GM21723 (cell line): ENCODE data around the gene FOXP1.

ENCODE experiments used
- ATAC-seq: cut with Tn5 transposase; IDR thresholded peaks from one replicate; pipeline ENCODE4 v1.9.1; 2021; ENCODE audit warnings: mild to moderate bottlenecking, moderate library complexity; ENCODE audit not compliant: unreplicated experiment

FOXP1 gene

DNA sequence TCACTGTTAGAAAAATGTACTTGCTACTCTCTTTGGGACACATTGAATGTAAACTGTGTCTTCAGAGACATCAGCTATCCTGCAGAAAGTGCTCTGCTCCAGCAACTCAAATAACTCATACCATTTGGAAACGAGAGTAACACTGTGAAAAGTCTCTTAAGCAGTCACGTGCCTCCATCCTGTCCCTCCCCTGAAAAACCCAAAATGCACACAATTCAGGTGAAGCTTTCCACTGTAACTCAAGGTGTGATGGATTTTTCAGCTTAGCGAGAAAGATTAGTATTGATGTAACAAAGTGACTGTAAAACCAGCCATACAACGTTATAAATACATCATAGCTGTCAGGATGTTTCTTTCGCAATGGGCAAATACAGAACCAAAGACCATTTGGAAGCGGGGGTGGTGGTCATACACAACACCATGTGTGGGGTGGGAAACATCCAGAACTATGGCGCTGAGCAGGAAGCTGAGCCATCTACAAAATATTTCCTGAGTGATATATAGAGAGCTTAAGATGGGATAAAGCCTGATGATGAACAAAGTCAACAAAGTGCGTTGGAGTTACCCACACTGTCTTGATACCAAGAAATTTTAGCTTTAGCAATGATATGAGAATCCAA lies 332.3 kb downstream of the FOXP1 start:
- no peak for ATAC-seq

GRCh38 chr3:71250026-71250425 lies 333.5 kb downstream of the FOXP1 start:
- no peak for ATAC-seq

- ATAC-seq: no peak
Observed at GRCh38 chr3:71247958-71248335, 335.6 kb downstream of the FOXP1 start.

DNA sequence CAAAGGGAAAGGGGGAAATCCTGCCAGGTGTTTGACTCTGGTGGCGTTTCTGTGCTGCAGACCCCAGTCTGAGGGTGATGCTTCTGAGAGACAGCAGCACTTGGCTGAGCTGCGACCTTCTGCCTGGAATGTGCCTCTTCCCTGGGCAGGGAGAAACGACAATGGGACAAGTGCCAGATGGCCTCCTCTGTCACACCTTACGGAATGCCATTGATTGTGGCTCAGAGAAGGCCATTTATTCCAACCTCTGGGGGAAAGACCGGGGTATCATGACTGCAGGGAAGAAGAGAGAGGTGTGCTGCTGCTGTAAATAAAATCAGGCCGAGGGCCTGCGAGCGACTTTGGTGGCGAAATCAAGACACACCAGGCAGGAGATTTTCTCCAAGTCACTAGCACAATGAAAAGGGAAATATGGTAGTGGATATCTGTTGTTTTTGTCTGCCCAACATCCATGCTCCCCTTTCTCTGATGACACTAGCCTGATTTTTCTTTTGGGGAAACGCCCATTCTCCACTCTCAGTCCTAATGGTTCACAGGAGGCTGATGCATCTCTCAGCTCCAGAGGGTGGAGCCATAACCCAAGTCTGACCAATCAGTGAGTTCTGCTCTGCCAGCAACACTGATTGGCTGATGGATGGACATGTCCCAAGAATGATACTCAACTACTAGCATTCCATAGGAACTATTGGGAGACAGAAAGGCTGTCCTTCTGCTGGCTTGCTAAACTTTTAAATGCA lies 336.1 kb downstream of the FOXP1 start:
- no peak for ATAC-seq

DNA sequence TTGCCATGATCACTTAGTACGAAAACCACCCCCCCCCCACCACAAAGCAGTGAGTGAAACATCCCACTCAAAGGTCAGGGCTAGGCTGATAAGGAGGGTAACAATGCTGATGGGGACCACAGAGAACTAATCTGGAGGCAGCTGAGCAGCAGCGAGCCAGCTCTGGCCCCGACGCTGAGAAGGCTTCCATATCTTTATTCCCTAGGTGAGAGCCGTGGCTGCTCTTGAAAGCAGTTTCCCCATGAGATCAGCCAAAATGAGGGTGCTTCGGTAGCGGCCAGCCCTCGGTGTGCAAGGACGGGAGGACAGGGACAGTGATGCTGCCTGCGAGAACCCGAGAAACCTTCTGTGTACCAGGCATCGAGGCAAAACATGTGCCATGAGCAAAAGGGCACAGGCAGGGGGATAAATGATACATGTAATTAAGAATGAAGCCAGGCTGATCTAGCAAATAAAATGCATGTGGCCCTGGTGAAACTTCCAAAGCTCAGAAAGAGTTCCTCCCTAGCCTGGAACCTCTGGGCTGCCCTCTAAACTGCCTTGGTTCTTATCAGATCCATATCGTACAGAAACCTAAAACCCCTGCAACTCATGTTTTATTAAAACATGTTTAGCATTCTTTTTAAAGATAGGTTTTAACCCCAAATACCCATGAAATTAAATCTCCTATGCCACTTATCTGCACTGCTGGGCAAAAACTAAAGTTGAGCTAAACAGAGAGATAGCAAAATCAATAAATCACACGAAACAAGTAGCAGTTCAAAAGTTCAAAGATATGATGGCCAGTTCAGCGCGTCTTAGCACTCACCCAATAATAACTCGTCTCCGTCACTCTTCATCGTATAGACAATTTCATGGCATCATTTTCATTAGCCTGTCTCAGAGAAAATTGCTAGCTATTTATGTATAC lies 337.3 kb downstream of the FOXP1 start:
- no peak for ATAC-seq

DNA sequence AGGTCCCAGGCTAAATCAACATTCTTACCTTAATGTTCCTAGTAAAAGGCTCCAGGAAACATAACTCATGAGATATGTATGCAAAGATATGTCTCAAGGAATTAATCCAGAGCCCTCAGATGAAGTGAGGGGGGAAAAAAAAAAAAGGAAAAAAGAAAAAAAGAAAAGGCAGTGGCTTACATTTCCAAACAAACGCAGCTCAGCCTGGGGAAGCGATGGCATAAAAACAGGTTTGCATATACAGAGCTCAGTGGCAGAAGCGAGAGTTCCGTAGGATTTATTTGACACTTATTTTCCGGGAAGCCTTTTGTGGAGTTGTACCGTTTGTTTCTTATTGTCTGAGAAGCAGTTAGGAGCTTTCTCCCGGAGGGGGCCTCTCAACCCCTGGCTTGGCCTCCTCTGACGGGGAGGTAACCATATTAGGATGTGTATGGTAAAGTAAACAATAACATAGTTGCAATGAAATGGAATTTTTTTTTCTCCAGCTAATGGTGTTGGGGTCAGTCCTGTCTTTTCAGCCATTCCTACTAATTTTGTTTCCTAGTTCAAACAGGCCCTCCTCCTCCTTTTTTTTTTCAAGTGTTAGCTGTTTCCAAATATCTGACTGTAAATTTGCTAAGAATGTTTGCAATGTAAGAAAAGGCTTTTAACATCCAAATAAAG lies 338.6 kb downstream of the FOXP1 start:
- no peak for ATAC-seq

- ATAC-seq: no peak
Observed at GRCh38 chr3:71244153-71244825, 339.2 kb downstream of the FOXP1 start.

DNA sequence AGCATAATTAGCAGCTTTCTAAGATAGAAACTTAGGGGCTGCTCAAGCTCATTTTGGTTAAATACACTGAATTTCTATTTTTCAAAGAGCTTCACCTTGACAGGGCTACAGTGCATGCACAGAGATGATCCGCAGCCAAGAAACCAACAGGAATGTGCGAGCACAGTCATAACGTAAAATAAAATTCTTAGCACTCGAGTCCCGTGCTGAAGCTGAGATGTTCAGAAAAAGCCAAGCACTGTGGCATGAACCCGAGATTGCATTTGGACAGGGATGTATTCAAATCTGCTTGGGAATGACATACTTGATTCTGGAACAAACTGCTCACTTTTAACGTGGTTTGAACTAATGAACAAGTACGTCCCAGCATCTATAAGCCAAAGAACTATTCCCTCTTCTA lies 340.3 kb downstream of the FOXP1 start:
- ATAC-seq: no peak

- ATAC-seq: no peak
Observed at GRCh38 chr3:71241981-71242560, 341.5 kb downstream of the FOXP1 start.

GRCh38 chr3:71241246-71241901 lies 342.2 kb downstream of the FOXP1 start:
- no peak for ATAC-seq

GRCh38 chr3:71240034-71240433 lies 343.5 kb downstream of the FOXP1 start:
- ATAC-seq: no peak

GRCh38 chr3:71238355-71238757 lies 345.2 kb downstream of the FOXP1 start:
- ATAC-seq: no peak

DNA sequence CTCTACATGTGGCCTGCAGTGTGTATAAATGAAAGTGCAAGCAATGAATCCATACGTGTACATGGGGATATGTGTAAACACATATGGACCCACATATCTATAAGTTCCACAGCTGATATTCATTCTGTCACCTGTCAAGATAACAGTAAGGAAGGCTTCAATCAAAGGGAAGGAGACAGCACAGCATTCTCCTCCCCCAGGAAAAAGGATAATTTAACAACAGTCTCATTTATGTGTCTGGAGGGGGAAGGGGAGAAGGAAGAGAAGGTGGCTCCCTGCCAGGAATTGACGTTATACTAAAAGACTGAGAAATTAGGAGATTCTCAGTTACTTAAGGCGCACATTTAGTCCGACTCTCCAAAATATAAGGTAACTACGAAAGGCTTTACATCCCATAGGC lies 345.9 kb downstream of the FOXP1 start:
- ATAC-seq: no peak

DNA sequence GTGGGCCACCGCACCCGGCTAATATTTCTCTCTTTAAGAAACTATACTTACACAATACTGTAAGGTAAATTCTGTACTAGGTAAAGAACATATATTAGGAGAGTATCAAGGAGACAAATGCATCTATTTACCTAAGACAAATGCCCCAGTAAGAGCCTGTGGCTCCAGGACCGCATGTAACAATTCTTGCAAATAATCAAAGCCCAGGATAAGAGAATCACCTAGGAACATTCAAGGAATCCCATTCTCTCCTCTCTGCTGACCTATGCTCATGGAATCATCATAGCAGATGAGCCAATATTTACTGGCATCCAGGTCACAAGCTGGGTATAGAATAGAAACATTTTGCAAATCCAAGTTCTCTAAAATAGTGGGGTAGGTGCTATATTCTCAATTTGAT lies 347.7 kb downstream of the FOXP1 start:
- ATAC-seq: no peak

DNA sequence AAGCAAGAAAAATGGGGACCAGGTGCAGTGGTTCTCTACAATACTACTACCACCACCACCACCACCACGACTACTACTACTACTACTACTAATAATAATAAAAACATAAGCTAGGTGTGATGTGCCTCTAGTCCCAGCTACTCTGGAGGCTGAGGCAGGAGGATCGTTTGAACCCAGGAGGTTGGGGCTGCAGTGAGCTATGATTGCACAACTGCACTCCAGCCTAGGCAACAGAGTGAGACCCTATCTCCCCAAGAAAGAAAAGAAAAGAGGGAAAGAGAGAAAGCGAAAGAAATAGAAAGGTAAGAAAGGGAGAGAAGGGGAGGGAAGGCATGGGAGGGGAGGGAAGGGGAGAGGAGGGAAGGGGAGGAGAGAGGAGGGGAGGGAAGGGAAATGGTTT lies 350.6 kb downstream of the FOXP1 start:
- no peak for ATAC-seq

DNA sequence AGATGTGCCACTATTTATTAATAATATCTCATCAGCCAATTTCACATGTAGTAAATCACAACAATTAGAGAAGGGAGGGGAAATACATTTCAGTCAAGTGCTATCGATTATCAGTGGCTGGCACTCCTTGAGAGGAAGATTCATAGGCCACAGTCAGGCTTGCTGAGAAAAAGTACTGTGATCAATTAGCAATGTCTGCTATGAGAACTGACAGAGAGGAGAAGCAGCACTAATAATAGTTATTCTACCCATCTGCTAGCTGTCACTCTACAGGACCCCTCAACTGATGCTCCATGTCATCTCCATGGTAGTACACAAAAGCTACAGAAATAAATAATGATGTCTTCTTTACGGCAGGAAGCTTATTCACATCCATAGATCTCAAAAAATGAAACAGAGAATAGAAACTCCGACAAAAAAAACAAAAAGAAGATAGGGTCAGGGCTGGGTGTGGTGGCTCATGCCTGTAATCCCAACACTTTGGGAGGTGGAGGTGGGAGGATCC lies 351.3 kb downstream of the FOXP1 start:
- ATAC-seq: no peak

- no peak for ATAC-seq
Observed at GRCh38 chr3:71231680-71232079, 351.8 kb downstream of the FOXP1 start.

DNA sequence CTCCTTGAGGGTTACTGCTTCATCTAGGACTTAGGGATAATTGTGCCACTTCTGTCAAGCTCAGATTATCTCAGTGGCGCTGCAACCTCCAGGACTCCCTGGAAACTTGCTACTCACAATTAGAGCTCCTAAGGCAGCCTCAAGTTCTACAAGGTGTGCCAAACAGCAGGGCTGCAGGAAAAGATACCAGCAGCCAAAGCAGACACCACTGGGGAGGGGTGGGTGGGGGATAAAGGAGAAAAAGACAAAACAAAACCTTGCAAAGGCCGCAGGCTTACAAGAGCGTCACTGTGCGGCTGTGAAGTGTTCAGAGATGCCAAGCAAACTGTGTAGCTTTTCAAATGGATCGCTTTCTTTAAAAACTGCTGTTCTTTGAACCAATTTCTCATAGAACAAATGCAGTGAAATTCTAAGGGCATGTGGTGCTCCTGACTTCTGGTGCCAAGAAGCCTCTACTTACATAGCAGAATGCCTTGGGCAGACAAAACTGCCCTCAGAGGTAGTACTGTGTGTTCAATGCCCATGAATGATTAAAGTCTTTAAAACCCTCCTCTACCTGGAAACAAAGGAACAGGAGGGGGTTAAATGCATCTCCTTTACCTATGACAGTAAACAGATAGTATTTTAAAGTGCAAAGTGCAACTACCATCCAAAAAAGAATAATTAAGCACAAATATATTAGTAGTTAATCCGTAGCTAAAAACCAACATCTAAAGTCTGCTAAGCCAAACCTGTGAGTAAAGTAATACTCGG lies 353.4 kb downstream of the FOXP1 start:
- no peak for ATAC-seq
